Inflammatory macrophage treated with lipopolysaccharide for 4 hours (primary cell): Measurements from ENCODE around the gene OR7D4.

ENCODE experiments used
- DNase-seq: peaks from one replicate; pipeline ENCODE4 v3.0.0-alpha.2; 2020

The OR7D4 gene

DNA sequence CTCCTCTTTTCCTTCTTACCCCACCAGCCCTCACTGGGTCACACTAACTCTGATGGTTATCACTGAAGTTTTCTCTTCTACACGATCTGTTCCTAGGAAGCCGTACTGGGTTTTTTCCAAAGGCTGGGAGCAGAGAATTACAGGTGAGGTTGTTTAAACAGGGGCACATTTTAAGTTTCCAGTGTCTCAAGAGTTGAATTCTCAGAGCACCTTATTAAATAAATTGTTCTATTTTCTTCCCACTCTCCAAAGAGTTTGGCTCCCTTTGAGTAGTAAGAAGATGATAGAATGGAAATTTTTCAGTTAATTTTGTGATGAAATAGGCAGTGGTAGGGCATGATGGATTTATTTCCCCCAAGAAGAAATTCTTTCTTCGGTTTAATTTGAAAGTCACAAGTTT lies at the start of gene OR7D4:
OR7D4 (minus strand) TSS at position 101 of the 400 bp plus-strand sequence. CDS start 4,752 bp downstream, outside the sequence.
- DNase-seq: no peak

DNA sequence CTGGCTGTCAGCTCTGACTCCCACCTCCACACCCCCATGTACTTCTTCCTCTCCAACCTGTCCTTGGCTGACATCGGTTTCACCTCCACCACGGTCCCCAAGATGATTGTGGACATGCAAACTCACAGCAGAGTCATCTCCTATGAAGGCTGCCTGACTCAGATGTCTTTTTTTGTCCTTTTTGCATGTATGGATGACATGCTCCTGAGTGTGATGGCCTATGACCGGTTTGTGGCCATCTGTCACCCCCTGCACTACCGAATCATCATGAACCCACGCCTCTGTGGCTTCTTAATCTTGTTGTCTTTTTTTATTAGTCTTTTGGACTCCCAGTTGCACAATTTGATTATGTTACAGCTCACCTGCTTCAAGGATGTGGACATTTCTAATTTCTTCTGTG lies 31.8 kb upstream of the OR7D4 start:
- no peak for DNase-seq

DNA sequence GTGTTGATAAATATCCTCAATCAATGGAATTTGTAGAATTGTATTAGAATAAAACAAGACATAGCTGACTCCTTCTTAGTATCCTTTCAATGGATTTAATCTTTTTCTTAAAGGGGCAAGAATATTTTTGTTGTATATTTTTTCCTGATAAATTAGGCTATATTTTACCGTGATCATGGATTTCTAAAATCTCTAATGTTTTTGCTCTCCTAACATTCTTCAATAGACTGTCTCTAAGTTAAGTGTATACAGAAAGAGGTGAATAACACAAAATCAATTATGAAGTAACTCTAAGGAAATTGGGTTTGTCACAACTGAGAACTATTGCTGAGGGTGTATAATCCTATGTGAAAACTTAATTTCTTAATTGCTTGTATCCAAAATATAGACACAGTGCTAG lies 31.2 kb upstream of the OR7D4 start, which contains the start of gene OR7E24:
OR7E24 (plus strand) TSS at position 301 of the 400 bp plus-strand sequence. CDS start 114 bp downstream, outside the sequence.
- no peak for DNase-seq

DNA sequence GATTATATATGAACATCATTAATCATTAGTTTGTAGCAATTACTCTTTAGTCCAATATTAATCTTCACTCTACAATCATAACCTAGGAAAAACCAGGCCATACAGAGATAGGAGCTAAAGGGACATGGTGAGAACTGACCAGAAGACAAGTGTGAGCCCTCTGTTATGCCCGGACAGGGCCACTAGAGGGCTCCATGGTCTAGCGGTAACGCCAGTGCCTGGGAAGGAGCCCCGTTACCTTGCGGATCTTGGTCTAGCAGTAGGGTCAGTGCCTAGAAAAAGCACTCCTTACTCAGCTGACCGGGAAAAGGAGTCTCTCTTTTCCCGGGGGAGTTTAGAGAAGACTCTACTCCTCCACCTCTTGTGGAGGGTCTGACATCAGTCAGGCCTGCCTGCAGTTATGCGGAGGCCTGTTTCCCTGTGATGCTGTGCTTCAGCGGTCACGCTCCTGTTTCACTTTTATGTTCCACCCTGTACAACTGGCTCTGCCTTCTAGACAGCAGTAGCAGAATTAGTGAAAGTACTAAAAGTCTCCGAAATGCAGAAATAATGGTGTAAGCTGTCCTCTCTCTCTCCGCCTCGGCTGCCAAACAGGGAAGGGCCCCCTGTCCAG lies 13.8 kb downstream of the OR7D4 start:
- peak; percentile 48 for DNase-seq

DNA sequence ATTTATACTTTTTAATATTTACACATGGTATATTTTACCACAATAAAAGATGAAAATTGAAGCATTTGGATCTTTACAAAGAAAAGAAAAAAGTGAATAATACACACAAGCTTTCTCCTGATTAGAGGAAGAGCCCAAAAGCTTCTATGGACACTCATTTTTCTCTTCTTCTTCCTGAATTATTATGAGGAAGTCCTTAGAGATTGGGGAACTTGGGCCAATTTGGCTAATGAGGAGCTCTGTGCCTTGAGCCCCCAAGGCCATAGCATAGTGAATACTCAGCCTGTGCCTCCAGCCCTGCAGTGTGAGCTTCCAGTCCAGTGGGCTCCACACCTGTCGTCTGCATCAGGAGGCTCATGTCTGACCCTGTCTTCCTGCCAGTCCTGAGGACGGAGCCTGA lies 21.3 kb downstream of the OR7D4 start:
- peak; percentile 1 for DNase-seq

DNA sequence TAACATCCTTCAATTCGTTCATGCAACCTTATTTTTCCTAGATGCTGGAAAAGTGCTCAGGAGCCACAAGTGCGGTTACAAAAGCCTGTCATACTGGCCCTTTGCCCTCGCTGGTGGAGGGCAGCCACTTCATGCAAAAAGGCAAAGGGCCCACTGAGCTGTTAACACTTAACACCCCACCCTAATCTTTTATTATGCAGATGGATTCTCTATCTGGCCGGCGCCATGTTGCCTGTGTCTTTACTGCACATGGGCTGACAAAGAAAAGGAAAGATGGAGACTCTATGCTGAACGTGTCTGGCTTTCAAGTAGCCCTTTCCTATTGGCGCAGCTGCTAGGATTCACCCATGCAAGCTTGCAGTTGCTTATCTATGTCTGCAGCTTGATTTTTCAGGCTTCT lies 29.9 kb downstream of the OR7D4 start:
- DNase-seq: no peak

DNA sequence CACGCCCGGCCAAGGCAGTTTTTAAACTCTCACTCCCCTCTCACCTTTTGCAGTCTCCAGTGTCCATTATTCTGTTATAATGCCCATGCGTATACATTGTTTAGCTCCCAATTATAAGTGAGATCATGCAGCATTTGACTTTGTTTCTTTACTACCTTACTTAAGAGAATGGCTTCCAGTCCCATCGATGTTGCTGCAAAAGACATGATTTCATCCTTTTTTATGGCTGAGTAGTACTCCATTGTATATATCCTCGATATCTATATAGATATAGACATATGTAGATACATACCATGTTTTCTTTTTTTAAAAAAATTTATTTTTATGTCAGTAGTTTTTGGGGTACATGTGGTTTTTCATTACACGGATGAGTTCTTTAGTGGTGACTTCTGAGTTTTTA lies 32.2 kb downstream of the OR7D4 start:
- DNase-seq: no peak

DNA sequence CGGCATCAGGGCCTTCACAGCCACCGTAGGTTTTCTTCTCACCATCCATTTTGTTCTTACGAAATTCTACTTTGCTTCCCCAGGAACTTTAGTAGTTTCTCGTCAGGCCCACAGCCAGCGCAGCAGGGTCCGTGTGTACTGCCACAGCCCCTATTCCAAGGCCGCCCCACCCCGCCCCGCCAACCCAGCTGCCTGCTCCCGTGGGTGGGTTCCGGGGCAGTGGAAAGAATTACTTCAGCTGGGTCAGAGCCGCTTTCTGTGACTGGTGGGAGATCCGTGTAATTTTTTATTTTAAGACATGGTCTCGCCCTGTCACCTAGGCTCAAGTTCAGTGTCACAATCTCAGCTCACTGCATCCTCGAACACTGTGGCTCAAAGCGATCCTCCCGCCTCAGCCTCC lies 36.4 kb downstream of the OR7D4 start:
- DNase-seq: no peak

DNA sequence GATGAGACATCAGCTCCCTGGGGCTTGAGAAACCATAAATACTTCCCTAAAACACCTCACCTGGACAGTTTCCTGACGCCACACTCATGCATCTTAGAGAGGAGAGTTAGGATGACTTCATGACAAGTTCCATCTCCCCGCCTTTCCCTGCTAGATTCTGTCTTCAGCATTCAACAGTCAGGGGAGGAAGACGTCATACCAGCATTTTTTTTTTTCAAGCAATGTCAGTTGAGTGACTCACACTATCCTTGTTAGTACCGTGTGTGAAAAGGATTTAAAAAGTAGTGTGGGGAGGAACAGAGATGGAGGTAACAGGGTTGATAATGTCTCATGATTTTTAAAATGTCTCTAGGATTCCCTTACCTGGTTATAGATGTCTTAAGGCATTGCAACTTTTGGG lies 40.5 kb downstream of the OR7D4 start, which contains the start of gene OR7D2:
OR7D2 (plus strand) TSS at position 79 of the 400 bp plus-strand sequence. CDS start 6,803 bp downstream, outside the sequence.
- no peak for DNase-seq

DNA sequence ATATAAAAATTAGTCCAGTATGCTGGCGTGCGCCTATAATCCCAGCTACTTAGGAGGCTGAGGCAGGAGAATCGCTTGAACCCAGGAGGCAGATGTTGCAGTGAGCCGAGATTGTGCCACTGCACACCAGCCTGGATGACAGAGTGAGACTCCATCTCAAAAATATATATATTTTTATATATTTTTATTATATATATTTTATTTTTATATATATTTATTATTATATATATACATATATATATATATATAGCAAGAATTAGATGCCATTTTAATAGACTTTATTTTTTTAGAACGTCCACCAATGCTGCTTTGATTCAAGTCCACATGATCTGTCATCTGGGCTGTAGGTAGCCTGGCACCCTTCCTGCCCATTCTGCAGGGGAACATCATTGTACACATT lies 44.1 kb downstream of the OR7D4 start:
- DNase-seq: no peak

DNA sequence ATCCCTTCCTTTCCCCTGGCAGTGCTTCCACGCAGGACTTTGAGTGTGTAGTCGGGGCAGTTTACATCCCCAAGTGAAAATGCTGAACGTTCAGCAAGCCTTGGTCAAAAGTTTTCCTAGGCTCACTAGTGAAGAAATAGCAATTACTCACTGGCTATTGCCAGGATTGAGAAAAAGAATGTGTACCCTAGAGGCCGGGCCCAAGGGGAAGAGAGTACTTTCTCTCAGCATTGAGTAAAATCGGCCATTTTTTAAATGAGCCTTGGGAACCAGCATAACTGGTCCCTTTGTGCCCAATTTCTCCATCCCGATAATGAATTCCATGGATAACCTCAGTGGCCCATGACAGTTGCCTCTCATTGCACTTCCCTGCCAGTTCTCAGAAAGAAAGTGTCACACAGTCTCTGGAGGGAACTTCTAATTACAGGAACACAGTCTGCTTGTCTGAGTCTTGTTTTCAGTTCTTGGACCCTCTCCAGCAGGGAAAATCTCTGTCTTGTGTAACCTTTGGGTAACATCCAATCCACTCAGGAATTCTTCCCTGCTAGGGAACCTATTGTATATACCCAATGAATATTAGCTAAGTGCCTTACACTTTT lies 47.9 kb downstream of the OR7D4 start:
- DNase-seq: no peak

DNA sequence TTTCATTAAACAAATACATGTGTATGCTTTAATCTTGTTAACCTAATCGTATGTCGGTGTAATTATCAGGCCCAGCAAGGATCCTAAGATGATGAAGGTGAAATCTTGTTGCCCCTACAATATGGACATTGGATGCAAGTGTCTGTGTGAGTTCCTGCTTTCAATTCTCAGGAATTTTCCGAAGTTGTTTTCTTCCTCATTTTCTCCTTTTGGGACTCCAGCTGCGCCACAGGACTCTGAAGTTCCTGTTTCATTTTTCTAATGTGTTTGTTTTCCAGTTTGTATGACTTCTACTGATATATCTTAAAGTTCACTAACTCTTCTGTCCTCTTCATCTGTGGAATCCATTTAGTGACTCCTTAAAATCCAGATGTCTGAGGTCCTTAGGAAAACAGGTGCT lies 52.5 kb downstream of the OR7D4 start:
- peak; percentile 6 for DNase-seq

DNA sequence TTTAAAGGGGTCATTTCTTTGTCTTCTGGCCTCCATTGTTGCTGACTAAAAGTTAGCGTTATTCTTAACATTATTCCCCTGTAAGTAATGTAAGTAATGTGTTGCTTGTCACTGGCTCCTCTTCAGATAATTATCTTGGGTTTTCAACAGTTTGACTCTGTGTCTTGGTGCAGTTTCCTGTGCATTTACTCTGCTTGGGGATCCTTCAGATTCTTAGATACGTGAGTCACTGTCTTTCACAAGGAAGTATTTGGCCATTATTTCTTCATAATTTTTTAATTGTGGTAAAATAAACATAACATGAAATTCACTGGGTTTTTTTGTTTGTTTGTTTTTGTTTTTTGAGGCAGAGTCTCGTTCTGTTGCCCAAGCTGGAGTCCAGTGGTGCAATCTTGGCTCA lies 54.1 kb downstream of the OR7D4 start:
- no peak for DNase-seq

DNA sequence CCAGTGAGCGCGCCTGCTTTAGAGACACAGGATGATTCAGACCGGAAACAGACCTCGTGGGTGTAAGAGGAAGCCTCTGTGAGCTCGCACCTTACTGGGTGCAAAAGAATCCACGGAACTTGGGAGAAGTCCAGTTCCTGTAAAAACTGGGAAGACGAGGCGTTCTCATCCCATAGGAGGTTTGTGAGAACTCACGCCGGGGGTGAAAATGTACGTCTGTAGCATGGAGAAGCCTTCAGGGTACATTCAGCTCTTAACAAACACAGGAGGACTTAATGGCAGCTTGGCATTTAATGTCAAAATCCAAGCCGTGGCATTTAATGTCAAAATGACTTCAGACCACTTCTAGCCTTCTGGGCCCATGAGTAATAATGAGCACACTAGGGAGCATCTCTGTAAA lies 58.0 kb downstream of the OR7D4 start:
- DNase-seq: no peak
